Measurements from ENCODE around the gene SNX11. TPM values are rescaled to one million over a fixed set of nuclear protein-coding genes. Genes with fewer than 3 reads are reported as not detected.
A peak's percentile ranks its signal among the peaks of the same experiment; 100 is the strongest.

The SNX11 gene
- total RNA-seq, 5 donors from 2014 or later (not counting 1 experiment from before 2014, with no cell fraction given) = 10.6 to 20.4 (median 19.5) TPM

- no peaks in the 10 kb centered on the region for H3K27me3 Mint-ChIP-seq
- peaks cover 0 to 3% (median 0%) of the 10 kb centered on the region in 3 donors for H3K4me1 Mint-ChIP-seq
- Histone ChIP-seq H3K27me3 (replicated peaks in 1 of 2; ENCODE audit: control insufficient read depth in 2 of 2, extremely low read depth in 1 of 2, insufficient read depth in 2 of 2, low read length in 1 of 2) (no peaks in the 10 kb centered on the region), H3K36me3 (ENCODE audit: control insufficient read depth in 2 of 2, extremely low read depth in 1 of 2, insufficient read depth in 1 of 2, low read length in 1 of 2) (peaks cover 9 to 75% of the 10 kb centered on the region in 2 donors), H3K27ac (ENCODE audit: low read length) (no peak overlapping the region), H3K4me1 (ENCODE audit: control insufficient read depth in 1 of 2, extremely low read depth in 1 of 2, insufficient read depth in 2 of 2, low read length in 2 of 2) (no peaks in the 10 kb centered on the region), H3K9me3 (no peaks in the 10 kb centered on the region), H3K4me3 (ENCODE audit: control insufficient read depth in 1 of 2, extremely low read depth in 1 of 2, low read length in 1 of 2) (no peak overlapping the region)
- DNase-seq (no peak), ATAC-seq (replicated peaks in 1 of 4) (no peak)
- POLR2A ChIA-PET = no interaction called here
- peaks cover 41% of the 10 kb centered on the region for H3K36me3 Mint-ChIP-seq
- 100% methylated on average over 2 of the region's 11 CpGs for WGBS (ENCODE audit: insufficient coverage)
- no peak overlapping the region for H3K4me3 Mint-ChIP-seq
- no peak overlapping the region for H3K27ac Mint-ChIP-seq
- H3K9me3 Mint-ChIP-seq = no peaks in the 10 kb centered on the region
- CTCF ChIA-PET = no interaction called here
Measured at GRCh38 chr17:48150597-48151001, 43.0 kb downstream of the SNX11 start.

GRCh38 chr17:48151220-48151619 lies 43.7 kb downstream of the SNX11 start:
- no peaks in the 10 kb centered on the region for H3K27me3 Mint-ChIP-seq
- Histone ChIP-seq H3K36me3 (ENCODE audit: control insufficient read depth in 2 of 2, extremely low read depth in 1 of 2, insufficient read depth in 1 of 2, low read length in 1 of 2) (peaks cover 6 to 76% of the 10 kb centered on the region in 2 donors), H3K4me3 (ENCODE audit: control insufficient read depth in 1 of 2, extremely low read depth in 1 of 2, low read length in 1 of 2) (no peak overlapping the region), H3K27ac (ENCODE audit: low read length) (no peak overlapping the region), H3K9me3 (no peaks in the 10 kb centered on the region), H3K4me1 (ENCODE audit: control insufficient read depth in 1 of 2, extremely low read depth in 1 of 2, insufficient read depth in 2 of 2, low read length in 2 of 2) (no peaks in the 10 kb centered on the region), H3K27me3 (replicated peaks in 1 of 2; ENCODE audit: control insufficient read depth in 2 of 2, extremely low read depth in 1 of 2, insufficient read depth in 2 of 2, low read length in 1 of 2) (no peaks in the 10 kb centered on the region)
- no peaks in the 10 kb centered on the region for H3K4me1 Mint-ChIP-seq
- ChIA-PET POLR2A (interaction anchor here in 1 of 2 donors (0.6 kb wide), 1 partner anchor 32 kb away, joined by 3 read pairs; no protein-coding TSS in a partner anchor), CTCF (interaction anchor here (0.6 to 0.7 kb wide), 3 partner anchors 16 to 457 kb away, joined by 4 to 7 read pairs (median 4); no protein-coding TSS in a partner anchor)
- H3K9me3 Mint-ChIP-seq = no peaks in the 10 kb centered on the region
- no peak overlapping the region for H3K27ac Mint-ChIP-seq
- ATAC-seq (replicated peaks in 1 of 4) = no peak
- peaks cover 41% of the 10 kb centered on the region for H3K36me3 Mint-ChIP-seq
- H3K4me3 Mint-ChIP-seq = no peak overlapping the region
- no peak for DNase-seq
- WGBS (ENCODE audit: insufficient coverage) = no CpG with 5 or more reads among the region's 3 CpGs

- Mint-ChIP-seq H3K36me3 (peaks cover 44% of the 10 kb centered on the region), H3K27ac (peak overlapping the region in 1 of 2 donors; percentile 52), H3K4me3 (no peak overlapping the region), H3K9me3 (no peaks in the 10 kb centered on the region), H3K27me3 (no peaks in the 10 kb centered on the region), H3K4me1 (no peaks in the 10 kb centered on the region)
- Histone ChIP-seq H3K4me1 (ENCODE audit: control insufficient read depth in 1 of 2, extremely low read depth in 1 of 2, insufficient read depth in 2 of 2, low read length in 2 of 2) (no peaks in the 10 kb centered on the region), H3K27ac (ENCODE audit: low read length) (no peak overlapping the region), H3K27me3 (replicated peaks in 1 of 2; ENCODE audit: control insufficient read depth in 2 of 2, extremely low read depth in 1 of 2, insufficient read depth in 2 of 2, low read length in 1 of 2) (no peaks in the 10 kb centered on the region), H3K9me3 (no peaks in the 10 kb centered on the region), H3K36me3 (ENCODE audit: control insufficient read depth in 2 of 2, extremely low read depth in 1 of 2, insufficient read depth in 1 of 2, low read length in 1 of 2) (peaks cover 10 to 79% of the 10 kb centered on the region in 2 donors), H3K4me3 (ENCODE audit: control insufficient read depth in 1 of 2, extremely low read depth in 1 of 2, low read length in 1 of 2) (no peak overlapping the region)
- DNase-seq (no peak), ATAC-seq (replicated peaks in 1 of 4) (no peak)
- CTCF ChIA-PET = no interaction called here
- POLR2A ChIA-PET = no interaction called here
- WGBS (ENCODE audit: insufficient coverage) = no CpG with 5 or more reads among the region's 4 CpGs
Measured at GRCh38 chr17:48152289-48152688, 44.7 kb downstream of the SNX11 start.

- no peak for DNase-seq
- 97% methylated on average over 4 of the region's 6 CpGs for WGBS (ENCODE audit: insufficient coverage)
- POLR2A ChIA-PET = no interaction called here
- no peak for ATAC-seq (replicated peaks in 1 of 4)
- H3K9me3 ChIP-seq = no peaks in the 10 kb centered on the region
- no peaks in the 10 kb centered on the region for H3K4me1 Mint-ChIP-seq
- no peaks in the 10 kb centered on the region for H3K9me3 Mint-ChIP-seq
- H3K27ac Mint-ChIP-seq = no peak overlapping the region
- no peaks in the 10 kb centered on the region for H3K27me3 Mint-ChIP-seq
- no peak overlapping the region for H3K27ac ChIP-seq (ENCODE audit: low read length)
- CTCF ChIA-PET = interaction anchor here in 1 of 2 donors (0.7 kb wide), 1 partner anchor 118 kb away, joined by 6 read pairs; no protein-coding TSS in a partner anchor
- H3K4me3 Mint-ChIP-seq = no peak overlapping the region
- H3K36me3 ChIP-seq (ENCODE audit: control insufficient read depth in 2 of 2, extremely low read depth in 1 of 2, insufficient read depth in 1 of 2, low read length in 1 of 2) = peaks cover 6 to 64% of the 10 kb centered on the region in 2 donors
- H3K36me3 Mint-ChIP-seq = peaks cover 39% of the 10 kb centered on the region
- H3K4me1 ChIP-seq (ENCODE audit: control insufficient read depth in 1 of 2, extremely low read depth in 1 of 2, insufficient read depth in 2 of 2, low read length in 2 of 2) = no peaks in the 10 kb centered on the region
- no peaks in the 10 kb centered on the region for H3K27me3 ChIP-seq (replicated peaks in 1 of 2; ENCODE audit: control insufficient read depth in 2 of 2, extremely low read depth in 1 of 2, insufficient read depth in 2 of 2, low read length in 1 of 2)
- no peak overlapping the region for H3K4me3 ChIP-seq (ENCODE audit: control insufficient read depth in 1 of 2, extremely low read depth in 1 of 2, low read length in 1 of 2)
Measured at GRCh38 chr17:48153691-48154358, 46.3 kb downstream of the SNX11 start.

DNA sequence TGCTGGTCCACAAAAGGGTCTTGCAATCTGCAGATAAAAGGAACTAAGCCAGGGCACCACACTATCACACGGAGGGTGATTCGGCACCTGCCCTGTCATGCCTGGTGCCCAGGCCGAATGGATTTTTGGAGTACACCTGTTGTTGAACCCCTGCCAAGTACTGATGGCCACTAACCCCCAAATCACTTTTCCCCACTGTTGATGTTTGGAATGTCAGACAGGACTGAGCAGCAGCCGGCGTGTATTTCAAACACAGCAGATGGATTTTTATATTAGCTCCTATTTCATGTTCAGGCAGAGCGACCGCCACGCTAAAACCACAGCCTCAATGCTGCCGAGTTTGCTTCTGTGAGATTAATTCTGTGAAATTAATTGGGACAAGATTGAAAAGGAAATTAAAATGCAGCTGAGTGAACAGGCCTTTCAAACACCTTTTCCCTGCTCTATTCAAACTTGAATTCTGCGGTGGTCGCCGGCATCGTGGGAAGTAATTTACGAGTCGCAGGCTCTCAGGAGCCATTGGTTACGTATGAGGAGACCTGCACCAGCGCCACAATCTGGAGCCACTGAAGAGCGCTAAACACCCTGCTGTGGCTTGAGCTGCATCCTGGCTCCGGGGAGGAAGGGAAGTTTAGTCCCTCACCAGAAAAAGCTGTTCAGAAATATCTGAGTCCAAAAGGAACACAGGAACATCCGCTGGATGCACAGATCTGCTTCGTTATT lies 48.5 kb downstream of the SNX11 start:
- H3K9me3 ChIP-seq = no peaks in the 10 kb centered on the region
- Mint-ChIP-seq H3K4me3 (no peak overlapping the region), H3K27ac (no peak overlapping the region), H3K9me3 (no peaks in the 10 kb centered on the region), H3K4me1 (no peaks in the 10 kb centered on the region), H3K36me3 (peaks cover 36% of the 10 kb centered on the region), H3K27me3 (no peaks in the 10 kb centered on the region)
- no peak overlapping the region for H3K27ac ChIP-seq (ENCODE audit: low read length)
- ChIA-PET CTCF (interaction anchor here in 1 of 2 donors (0.6 to 0.7 kb wide), 2 partner anchors 247 to 755 kb away, joined by 3 to 9 read pairs; no protein-coding TSS in a partner anchor), POLR2A (no interaction called here)
- peaks cover 9 to 62% of the 10 kb centered on the region in 2 donors for H3K36me3 ChIP-seq (ENCODE audit: control insufficient read depth in 2 of 2, extremely low read depth in 1 of 2, insufficient read depth in 1 of 2, low read length in 1 of 2)
- no peaks in the 10 kb centered on the region for H3K27me3 ChIP-seq (replicated peaks in 1 of 2; ENCODE audit: control insufficient read depth in 2 of 2, extremely low read depth in 1 of 2, insufficient read depth in 2 of 2, low read length in 1 of 2)
- H3K4me3 ChIP-seq (ENCODE audit: control insufficient read depth in 1 of 2, extremely low read depth in 1 of 2, low read length in 1 of 2) = no peak overlapping the region
- H3K4me1 ChIP-seq (ENCODE audit: control insufficient read depth in 1 of 2, extremely low read depth in 1 of 2, insufficient read depth in 2 of 2, low read length in 2 of 2) = no peaks in the 10 kb centered on the region
- DNase-seq (no peak), ATAC-seq (replicated peaks in 1 of 4) (no peak)
- 78% methylated on average over 18 of the region's 21 CpGs for WGBS (ENCODE audit: insufficient coverage)

DNA sequence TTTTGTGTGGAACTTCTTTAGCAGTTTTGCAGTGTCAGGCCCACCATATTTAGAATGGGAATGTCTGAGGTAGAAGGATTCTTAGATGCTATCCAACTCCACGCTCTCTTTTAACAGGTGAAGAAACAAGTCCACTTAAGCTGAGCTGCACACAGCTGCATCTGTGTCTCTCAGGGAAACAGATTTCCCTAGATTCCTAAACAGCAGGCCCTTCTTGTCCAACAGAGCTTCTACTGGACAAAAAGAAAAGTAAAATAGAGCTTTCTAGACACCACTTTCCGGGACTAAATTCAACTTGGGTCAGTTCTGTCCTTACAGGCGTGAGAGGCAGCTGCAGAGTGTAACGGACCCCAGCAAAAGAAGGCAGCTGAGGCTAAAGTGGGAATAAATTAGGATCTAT lies 51.7 kb downstream of the SNX11 start:
- Histone ChIP-seq H3K27ac (ENCODE audit: low read length) (no peak overlapping the region), H3K27me3 (replicated peaks in 1 of 2; ENCODE audit: control insufficient read depth in 2 of 2, extremely low read depth in 1 of 2, insufficient read depth in 2 of 2, low read length in 1 of 2) (no peaks in the 10 kb centered on the region), H3K9me3 (no peaks in the 10 kb centered on the region), H3K36me3 (ENCODE audit: control insufficient read depth in 2 of 2, extremely low read depth in 1 of 2, insufficient read depth in 1 of 2, low read length in 1 of 2) (peaks cover 9 to 62% of the 10 kb centered on the region in 2 donors), H3K4me1 (ENCODE audit: control insufficient read depth in 1 of 2, extremely low read depth in 1 of 2, insufficient read depth in 2 of 2, low read length in 2 of 2) (no peaks in the 10 kb centered on the region), H3K4me3 (ENCODE audit: control insufficient read depth in 1 of 2, extremely low read depth in 1 of 2, low read length in 1 of 2) (no peak overlapping the region)
- no peak overlapping the region for H3K4me3 Mint-ChIP-seq
- peaks cover 0 to 10% (median 0%) of the 10 kb centered on the region in 3 donors for H3K4me1 Mint-ChIP-seq
- CTCF ChIA-PET = interaction anchor here in 1 of 2 donors (0.7 kb wide), 2 partner anchors 96 to 255 kb away, joined by 5 read pairs; no protein-coding TSS in a partner anchor
- POLR2A ChIA-PET = interaction anchor here (0.6 kb wide), 3 partner anchors 75 to 301 kb away, joined by 3 to 6 read pairs (median 3); no protein-coding TSS in a partner anchor
- H3K27me3 Mint-ChIP-seq = no peaks in the 10 kb centered on the region
- H3K9me3 Mint-ChIP-seq = no peaks in the 10 kb centered on the region
- peaks cover 32% of the 10 kb centered on the region for H3K36me3 Mint-ChIP-seq
- DNase-seq (no peak), ATAC-seq (replicated peaks in 1 of 4) (no peak)
- H3K27ac Mint-ChIP-seq = peak overlapping the region in 1 of 2 donors; percentile 52
- WGBS (ENCODE audit: insufficient coverage) = 100% methylated on average over 3 of the region's 4 CpGs

Data from T-cell (primary cell).